NCI-H2227 (cell line): ENCODE data around the gene SRGAP3.

ENCODE experiments used
- DNase-seq: peaks from one replicate; lab custom pipeline; 2025; ENCODE audit not compliant: unreplicated experiment; lab: John Stamatoyannopoulos, UW

SRGAP3 gene

DNA sequence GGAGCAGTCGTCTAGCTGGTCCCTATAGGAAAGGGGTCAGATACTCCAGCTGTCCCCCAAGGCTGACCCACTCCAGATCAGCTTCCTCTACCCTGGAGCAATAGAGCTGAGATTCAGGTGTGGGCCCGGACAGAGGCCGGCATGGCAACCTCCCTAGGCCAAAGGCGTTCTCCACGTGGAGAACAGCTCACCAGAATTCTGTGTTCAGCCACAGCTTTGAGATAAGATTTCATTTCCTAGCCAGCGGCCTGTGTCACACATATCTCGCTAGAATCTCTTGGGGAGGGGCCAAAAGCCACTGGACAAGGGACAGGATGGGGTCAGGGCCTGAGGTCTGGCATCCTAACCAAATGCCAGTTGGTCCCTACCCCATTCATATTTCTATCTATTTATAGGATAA, 20.1 kb downstream of the SRGAP3 start:
- DNase-seq = no peak

GRCh38 chr3:9226326-9226725, 23.1 kb downstream of the SRGAP3 start:
- DNase-seq = no peak

GRCh38 chr3:9225268-9225667, 24.2 kb downstream of the SRGAP3 start:
- DNase-seq = no peak

DNA sequence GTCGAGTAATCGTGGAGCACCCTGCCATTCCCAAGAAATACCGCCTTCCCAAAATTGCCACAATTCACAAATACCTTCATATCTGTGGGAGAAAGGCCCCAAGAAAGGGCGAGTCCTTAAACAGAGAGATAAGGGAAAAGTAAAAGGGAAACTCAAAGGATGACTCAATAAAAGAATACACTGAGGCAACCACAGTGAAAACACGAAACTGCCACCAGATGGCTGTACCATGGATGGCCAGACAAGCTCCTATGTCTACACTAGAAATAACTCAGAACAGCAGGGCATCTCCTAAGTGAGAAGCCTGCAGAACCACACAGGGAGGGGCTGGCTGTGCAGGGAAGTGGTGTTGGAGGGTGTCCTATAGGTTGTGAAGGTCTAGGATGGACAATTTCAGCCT, 25.0 kb downstream of the SRGAP3 start:
- no peak for DNase-seq

DNA sequence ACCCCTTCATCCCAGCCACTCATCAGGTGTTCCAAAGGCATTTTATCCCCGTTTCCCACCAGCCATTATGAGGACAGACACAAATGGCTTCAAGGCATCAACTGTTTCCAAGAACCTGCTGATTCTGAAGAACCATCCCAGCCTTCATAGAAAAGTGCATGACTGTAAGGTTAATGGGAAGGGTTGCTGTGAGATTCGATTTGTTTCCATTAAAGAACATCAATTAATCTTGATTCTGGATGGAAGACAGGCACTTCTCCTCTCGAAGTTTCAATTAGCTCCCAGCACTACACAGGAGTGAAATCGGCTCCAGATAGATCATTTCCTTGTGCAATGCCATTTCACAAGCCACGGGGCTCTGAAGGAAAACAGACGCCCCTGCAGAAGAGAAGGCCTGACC, 25.8 kb downstream of the SRGAP3 start:
- no peak for DNase-seq

DNA sequence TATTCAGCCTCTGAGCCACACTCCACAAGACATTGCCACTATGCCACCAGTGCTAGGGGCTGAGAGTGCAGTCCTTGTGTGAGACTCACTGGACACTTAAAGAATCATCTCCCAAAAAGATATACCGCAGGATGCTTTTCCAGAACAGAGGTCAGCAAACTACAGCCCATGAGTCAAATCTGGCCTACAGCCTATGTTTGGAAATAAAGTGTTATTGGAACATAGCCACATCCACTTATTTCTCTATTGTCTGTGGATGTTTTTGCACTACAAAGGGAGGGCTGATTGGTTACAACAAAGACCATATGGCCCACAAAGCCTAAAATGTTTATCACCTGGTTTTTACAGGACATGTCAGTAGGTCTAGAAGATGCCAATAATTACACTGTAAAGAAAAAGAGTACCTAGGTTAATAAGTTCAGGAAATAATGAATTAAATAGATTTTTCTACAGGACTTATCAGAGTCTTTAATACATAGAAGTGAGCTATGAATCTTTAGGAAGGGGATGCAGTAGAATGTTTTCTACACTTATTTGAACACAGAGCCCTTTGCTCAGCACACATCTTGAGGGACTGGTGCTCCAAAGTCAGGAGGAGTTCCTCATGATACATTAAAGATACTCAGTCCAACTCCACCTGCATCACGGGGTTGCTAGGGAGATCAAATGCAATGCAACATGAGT, 26.3 kb downstream of the SRGAP3 start:
- no peak for DNase-seq

DNA sequence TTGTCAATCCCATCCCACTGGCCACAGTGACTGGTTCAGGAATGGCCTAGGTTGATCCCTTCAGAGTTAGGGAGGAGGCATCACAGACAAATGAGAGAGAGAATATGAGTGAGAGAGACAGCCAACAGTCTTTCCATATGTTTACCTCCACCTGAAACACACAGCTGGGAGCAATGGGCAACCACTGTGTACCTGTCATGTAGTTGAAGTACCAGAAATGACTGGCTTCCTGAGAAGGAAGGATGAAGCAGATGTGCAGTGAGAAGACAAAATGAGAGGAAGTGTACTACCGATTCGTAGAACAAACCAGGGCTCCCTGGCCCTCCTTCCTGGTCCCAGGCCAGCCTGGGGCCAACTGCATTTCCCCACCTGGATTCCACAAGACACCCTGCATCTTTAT, 27.4 kb downstream of the SRGAP3 start:
- DNase-seq = no peak

GRCh38 chr3:9218514-9218846, 31.0 kb downstream of the SRGAP3 start:
- DNase-seq = no peak

DNA sequence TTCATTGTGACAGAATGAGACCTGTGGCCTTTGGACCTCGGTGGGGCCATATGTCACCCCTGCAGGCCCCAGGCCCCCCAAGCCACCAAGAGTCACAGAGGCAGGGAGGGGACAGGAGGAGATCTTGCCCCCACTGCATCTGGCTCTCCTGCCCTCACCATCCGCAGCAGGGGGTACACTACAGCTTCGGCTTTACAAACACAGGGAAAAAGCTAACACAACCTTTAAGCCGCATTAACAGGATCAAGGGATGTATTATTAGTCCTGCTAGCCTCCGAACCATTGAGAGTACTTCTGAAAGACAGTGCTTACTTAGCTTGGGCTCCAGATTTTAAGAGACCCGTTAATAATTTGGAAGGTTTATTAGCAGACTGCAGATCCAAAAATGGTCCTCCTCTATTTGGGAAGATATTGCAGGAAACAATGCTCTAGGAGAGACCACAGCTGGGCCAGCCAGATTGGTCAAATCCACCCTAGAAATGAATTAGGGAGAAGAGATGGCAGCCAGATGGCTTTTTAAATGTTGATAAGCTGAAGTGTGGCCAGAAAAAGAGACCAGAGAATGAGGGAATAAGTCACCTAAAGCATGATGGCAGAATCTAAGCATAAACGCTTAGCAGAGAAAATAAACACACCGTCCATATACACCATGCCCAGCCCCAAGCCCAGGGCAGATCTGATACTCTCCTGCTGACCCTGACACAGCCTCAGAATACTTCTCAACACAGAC, 31.5 kb downstream of the SRGAP3 start:
- no peak for DNase-seq

DNA sequence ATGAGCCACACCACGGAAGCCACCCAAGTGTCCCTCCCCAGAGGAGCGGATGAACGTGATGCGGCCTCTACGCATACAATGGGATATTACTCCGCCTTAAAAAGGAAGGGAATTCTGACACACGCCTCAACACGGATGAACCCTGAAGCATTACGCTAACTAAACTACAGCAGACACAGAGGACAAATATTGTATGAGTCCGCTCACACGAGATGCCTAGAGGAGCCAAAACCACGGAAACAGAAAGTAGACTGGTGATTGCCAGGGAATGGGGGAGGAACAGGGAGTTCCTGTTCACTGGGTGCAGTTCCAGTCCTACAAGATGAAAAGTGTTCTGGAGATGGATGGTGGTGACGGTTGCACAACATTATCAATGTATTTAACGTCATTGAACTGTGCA, 32.7 kb downstream of the SRGAP3 start:
- no peak for DNase-seq

GRCh38 chr3:9214599-9214998, 34.8 kb downstream of the SRGAP3 start:
- no peak for DNase-seq

GRCh38 chr3:9214185-9214584, 35.3 kb downstream of the SRGAP3 start:
- no peak for DNase-seq

- DNase-seq = no peak
These were observed 36.3 kb downstream of the SRGAP3 start for GRCh38 chr3:9213019-9213634.

DNA sequence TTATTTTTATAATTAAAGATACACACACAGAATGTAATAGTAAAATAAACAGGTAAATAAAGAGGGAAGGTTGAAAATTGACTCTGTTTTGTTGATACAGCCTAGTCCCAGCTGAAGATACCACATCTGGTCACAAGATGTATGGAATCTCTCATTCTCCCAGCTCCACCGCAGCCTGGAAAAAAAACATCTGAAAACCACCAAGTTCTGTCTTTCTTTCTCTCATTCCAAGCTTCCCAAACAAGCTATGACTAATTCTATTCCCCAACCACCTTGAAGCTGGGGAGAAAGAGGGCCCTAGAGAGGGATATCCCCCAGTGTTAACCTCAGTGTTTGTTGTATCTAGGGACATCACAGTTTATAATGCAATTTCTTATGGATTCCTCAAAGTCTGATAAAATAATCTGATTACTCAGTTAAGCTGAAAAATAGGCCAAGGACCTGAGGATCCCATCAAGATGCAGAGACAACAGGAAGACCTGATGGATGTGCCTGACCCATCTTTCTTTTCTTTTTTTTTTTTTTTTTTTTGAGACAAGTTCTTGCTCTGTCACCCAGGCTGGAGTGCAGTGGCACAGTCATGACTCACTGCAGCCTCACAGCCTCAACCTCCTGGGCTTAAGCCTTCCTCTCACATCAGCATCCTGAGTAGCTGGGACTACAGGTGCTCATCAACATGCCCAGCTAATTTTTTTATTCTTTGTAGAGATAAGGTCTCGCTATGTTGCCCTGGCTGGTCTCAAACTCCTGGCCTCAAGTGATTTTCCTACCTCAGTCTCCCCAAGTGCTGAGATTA, 38.1 kb downstream of the SRGAP3 start:
- DNase-seq = no peak

DNA sequence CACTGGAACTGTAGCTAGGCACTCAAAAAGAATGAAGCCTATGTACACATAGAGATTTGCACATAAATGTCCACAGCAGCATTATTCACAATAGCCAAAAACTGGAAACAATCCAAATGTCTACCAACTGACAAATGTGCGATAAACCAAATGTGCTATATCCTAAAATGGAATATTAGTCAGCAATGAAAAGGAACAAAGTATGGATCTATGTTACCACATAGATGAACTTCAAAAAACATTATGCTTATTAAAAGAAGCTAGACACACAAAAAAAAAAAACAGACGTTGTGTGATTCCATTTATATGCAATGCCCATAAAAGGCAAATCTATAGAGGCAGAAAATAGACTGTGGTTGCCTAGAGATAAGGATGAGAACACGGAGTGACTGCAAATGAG, 39.7 kb downstream of the SRGAP3 start:
- DNase-seq = no peak

- DNase-seq = no peak
These were observed 40.8 kb downstream of the SRGAP3 start for GRCh38 chr3:9208605-9209152.

- no peak for DNase-seq
These were observed 42.2 kb downstream of the SRGAP3 start for GRCh38 chr3:9207116-9207763.

DNA sequence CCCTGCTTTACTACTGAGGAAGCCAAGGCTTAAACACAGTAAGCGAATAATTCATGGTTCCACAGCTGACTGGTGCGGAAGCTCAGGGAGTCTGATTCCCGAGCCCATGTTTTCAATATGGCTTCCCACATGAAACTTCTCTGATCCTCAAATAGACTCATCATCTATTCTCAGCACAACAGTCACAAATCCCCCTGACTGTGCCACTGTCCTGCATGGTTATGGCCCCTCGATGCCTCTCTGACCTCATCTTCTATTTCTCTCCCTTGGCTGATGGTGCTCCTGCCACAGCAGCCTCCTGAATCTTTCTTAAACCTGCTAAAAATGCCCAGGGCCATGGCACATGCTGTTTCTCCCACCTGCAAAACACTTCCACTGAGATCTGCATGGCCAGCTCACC, 43.2 kb downstream of the SRGAP3 start:
- DNase-seq = no peak

- no peak for DNase-seq
These were observed 43.9 kb downstream of the SRGAP3 start for GRCh38 chr3:9205345-9206143.
